NOMO-1 (cell line): Measurements from ENCODE around the gene ARL6IP5.
A peak's percentile ranks its signal among the peaks of the same experiment; 100 is the strongest.

Source experiments
- DNase-seq, 2 experiments: peaks; one replicate each; lab custom pipeline; 2025; ENCODE audit not compliant: unreplicated experiment in 2 of 2; lab: John Stamatoyannopoulos, UW

Gene ARL6IP5

DNA sequence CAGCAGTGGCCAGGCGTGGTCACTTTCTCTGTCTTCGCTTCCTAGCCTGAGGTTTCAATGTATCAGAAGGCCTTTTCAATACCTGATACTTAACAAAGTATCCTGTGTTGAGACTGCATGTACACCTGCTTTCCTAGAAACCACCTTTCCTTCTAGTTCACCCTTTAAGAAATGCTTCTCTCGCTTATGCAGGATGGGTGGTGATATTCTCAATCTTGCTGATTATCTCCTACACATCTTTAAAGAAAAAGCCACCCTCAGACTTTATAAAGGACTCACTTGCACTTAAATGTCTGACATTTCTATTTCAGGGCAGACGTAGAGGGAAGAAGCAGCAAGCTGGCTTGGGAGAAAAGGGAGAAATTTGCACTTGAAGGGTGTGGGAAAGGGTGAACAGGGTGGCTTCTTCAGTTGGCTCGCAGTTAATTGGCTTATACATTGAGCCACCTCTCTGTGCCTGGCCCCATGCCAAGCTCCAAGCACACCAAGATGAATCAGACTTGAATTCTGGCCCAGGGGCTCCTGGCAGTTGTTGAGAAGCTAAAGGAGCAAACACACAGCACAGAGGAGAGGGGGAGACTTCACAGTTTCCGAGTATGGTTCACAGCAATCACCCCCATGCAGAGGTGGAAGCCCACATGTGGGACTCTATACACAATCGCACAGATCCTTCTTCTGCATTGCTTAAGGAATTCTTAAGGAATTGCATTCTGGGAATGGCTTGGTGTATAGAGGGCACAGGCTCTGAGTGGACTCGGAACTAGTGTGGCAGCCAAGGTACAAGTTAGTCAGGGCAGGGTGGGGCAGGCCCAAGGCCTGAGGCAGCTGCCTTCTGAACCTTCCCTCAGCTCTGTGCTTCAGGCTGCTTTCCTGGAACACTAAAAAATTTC, 1.3 kb downstream of the ARL6IP5 start:
- DNase-seq, result peak; percentile 18 to 49

DNA sequence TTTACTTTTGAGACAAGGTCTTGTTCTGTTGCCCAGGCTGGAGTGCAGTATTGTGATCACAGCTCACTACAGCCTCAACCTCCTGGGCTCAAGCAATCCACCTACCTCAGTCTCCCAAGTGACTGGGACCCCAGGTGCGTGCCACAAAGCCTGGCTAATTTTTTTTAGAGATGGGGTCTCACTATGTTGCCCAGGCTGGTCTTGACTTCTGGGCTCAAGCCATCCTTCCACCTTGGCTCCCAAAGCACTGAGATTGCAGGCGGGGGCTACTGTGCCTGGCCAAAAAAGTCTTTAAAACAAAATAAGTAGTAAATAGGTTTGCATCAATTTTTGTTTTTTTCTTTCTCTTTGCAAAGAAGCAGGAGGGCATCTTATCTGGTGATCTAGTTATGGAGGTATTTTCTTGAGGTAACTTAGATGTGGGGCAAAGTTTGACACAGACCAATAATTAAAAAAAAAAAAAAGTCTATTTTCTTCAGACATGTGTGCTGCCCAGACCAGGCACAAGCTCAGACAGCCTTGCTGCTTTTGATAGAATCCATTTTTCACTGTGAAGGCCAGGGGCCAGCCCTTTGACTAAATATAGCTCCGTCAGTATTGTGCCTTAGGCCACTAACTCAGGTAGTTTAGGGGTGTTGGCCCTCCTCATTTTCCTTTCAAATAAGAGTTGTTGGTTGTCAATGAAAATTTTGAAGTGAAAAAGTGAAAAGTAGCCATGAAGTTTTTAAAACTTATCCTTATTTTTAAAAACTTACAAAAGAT, 2.5 kb downstream of the ARL6IP5 start:
- no peak for DNase-seq

DNA sequence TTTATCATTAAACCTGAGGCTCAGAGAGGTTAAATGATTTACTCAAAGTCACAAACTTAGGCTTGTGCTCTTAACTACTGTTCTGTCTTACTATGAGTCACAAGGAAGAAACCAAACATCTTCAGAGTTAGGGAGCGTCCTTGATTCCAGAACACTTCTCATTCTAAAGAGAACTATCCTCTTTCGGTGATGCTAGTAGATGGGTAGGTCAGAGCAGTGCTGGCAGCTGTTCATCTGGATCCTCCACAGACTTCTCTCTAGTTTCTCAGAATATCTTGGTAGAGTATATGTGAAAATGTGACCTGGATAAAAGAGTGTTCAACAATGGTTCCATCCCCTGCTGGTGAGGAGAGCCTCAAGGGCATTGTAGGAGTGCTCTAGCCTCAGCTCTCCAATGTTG, 3.3 kb downstream of the ARL6IP5 start:
- DNase-seq, result no peak

DNA sequence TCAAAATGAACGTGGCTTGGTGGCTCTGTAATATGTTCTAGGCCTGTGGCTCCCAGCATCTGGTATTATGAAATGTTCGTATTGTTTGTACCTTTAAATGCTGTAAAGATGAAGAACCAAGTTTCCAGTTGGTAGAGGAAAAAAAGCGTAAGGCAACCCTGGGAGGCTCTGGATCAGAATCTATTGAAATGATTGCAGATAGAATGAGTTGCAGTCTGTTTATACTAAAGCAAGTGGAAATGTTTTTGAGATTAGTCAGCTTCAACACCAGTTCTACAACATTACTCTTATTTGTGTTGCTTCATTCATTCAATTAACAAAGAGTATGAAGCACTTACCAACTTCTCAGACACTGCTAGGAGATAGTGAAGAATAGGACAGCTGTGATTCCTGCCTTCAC, 5.3 kb downstream of the ARL6IP5 start:
- DNase-seq, result no peak

DNA sequence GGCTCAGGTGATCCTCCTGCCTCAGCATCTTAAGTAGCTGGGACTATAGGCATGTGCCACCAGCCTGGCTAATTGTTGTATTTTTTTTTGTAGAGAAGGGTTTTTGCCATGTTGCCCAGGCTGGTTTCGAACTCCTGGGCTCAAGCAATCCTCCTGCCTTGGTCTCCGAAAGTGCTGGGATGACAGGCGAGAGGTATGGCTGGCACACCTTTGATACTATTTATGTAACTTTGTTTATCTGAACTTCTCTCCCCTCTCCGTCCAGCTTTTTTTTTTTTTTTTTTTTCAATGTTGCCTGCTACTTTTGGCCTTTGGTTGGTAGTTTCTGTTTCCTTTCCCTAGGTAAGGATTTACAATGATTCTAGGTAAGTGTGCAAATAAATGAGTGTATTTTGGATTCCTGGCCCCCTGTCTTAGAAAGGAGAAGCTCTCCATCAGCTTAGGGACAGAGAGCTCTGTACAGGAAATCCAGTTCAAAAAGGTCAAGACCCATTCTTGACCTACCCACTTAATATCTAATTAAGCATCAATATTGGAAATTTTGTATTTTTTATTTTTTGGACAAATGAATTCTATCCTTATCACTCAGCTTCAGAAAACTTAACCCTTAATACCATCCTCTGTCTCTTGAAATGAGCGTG, 6.8 kb downstream of the ARL6IP5 start:
- no peak for DNase-seq

DNA sequence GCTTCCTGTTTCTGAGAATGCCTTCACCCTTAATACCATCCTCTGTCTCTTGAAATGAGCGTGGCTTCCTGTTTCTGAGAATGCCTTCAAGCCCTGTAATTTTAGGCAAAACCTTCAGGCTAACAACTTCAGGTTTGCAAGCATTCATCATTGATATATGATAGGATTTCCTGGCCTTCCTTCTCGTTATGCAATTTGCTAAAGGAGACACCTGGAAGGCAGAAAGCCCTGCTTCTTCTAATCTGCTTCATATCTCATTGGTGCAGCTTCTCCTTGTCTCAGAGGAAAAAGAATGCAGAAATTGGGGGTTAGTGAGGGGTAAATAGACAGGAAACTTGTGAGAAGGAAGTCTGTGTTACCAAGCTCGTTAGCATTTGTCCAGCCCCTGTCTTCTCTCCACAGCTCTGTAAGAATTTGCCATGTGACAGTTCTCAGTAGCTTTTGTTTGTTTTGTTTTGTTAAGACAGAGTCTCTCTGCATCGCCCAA, 7.3 kb downstream of the ARL6IP5 start:
- DNase-seq, result peak; percentile 57 to 86

DNA sequence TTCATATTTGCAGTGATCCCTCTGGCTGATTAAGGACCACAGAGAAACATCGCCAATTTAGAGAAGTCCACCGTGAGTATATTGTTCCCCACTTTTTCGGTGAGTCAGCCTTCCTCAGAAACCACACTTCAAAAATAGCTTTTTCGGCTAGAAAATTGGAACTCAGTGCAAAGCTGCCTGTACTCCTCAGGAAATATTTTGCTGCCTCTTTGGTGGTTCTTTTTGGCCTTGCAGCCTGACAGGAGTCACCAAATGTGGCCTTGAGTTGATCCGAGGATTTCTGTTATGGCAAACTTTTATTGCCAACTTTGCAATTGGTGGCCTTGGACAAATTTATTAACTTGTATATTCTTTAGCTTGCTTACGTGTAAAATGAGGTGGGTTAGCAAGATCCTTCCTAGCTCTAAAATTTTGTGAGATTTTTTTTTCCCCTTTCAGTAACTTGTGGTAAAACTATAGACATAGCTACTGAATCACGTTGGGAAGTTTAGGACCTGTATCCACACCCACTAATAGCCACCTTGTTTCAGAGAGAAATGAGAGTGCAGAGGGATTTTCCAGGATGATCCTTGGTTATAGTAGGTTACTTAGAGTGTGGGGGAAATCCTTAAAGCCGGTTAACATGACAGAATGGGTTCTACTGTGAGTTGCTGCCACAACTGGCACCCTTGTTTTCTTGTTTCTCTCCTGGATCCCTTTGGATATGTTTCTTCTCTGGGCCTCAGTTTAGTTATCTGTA, 9.9 kb downstream of the ARL6IP5 start:
- peak; percentile 78 to 89 for DNase-seq

DNA sequence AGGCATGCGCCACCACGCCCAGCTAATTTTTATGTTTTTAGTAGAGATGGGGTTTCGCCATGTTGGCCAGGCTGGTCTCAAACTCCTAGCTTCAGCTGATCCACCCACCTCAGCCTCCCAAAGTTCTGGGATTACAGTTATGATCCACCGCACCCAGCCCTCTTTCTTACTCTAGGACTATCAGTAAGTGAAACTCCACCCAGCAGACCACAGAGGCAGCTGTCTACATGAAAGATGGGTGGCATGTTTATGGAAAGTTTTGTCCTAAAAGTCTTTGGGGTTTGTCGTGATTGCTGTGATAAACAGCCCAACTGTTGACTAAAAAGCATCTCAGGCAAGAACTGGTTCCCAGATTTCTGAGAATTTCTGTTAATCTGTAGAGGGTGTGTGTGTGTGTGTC, 10.9 kb downstream of the ARL6IP5 start:
- no peak for DNase-seq

DNA sequence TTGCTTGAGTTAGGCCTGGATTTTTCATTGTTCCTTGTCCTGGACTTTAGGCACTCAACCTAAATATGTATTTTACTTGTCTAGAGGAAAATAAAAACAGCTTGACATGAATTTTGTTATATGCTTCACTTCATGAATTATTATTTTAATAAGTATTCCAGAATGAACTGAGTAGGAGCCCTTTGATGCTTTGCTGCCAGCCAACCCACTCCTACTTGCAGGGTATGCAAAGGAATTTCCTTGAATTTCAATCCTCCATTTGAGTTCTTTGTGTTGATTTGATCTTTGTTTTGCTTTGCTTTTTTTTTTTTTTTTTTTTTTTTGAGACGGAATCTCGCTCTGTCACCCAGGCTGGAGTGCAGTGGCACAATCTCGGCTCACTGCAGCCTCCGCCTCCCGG, 11.6 kb downstream of the ARL6IP5 start:
- no peak for DNase-seq

DNA sequence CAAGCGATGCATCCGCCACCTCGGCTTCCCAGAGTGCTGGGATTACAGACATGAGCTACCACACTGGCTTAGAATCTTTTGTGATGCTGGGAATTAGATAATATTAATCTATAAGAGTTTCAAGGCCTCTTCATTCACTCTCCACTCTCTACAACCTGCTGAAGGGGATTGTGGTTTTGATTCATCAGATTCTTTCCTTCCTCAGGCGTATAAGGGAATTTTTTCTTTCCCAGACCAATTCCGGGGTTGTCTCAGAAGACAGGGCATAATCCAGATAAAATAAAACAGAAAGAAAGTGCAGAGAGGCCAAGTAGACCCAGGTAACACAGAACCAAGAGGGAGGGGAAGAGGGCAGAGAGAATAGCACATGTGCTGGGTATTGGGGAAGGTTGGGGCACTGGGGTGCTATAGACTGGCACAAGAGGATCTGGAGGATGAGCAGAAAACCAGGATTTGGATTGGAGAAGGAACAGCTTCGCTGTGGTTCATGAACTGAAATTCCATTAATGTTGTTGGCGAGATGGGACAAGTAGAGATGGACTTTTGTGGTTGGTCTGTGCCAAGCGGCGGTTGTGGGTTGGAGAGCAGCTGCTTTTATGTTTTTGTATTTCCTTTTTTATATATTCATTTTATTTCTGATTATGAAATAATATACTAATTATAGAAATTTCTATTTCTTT, 12.8 kb downstream of the ARL6IP5 start:
- no peak for DNase-seq

DNA sequence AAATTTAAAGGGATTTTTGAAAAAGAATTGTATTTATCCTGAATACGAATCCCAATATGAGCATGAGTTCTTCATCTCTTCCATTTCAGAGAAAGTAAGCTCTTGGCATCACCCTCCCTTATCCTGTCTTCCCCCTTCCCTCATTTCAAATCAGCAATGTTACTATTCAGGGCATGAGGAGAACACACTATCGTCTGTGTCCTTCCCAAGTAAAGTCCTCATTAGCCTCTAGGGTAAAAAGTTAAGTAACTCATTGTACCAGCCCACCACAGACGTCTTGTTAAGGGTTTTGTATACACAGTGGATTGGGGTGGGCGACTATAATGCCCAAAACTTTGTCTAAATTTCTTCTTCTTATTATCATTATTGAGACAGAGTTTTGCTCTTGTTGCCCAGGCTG, 14.8 kb downstream of the ARL6IP5 start:
- no peak for DNase-seq

DNA sequence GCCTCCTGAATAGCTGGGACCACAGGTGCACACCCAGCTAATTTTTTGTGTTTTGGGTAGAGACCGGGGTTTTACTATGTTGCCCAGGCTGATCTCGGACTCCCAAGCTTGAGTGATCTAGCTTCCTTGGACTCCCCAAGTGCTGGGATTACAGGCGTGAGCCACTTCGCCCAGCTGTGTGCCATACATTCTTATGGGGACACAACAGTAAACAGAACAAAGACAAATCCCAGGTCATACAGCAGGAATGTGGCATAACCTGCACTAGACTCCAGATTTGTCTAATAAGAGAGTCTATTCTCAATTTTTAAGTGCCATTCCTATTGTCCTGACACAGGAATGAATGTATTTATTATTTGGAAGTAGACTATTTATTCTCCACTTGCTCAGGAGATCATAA, 17.6 kb downstream of the ARL6IP5 start:
- no peak for DNase-seq

DNA sequence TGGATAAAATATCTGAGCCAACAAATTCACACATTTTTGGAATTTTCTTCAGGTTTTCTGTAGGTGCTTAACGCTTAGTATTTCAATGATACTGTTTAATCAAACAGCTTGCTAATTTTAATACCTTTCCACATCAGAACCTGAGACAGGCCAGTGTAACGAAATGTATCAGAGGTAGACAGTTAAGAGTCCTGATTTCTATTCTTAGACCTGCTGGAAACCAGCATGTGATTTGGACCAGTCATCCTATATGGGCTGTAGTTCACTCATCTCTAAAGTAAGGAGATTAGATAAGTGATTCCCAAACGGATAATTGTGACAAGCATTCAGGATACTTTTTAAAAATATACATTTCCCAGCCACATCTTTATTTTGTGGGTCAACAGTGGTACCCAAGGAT, 18.4 kb downstream of the ARL6IP5 start:
- DNase-seq, result no peak

DNA sequence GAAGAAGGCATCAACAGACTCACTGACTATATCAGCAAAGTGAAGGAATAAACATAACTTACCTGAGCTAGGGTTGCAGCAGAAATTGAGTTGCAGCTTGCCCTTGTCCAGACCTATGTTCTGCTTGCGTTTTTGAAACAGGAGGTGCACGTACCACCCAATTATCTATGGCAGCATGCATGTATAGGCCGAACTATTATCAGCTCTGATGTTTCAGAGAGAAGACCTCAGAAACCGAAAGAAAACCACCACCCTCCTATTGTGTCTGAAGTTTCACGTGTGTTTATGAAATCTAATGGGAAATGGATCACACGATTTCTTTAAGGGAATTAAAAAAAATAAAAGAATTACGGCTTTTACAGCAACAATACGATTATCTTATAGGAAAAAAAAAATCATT, 19.8 kb downstream of the ARL6IP5 start:
- no peak for DNase-seq

DNA sequence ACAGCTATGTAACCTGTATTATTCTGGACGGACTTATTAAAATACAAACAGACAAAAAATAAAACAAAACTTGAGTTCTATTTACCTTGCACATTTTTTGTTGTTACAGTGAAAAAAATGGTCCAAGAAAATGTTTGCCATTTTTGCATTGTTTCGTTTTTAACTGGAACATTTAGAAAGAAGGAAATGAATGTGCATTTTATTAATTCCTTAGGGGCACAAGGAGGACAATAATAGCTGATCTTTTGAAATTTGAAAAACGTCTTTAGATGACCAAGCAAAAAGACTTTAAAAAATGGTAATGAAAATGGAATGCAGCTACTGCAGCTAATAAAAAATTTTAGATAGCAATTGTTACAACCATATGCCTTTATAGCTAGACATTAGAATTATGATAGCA, 20.6 kb downstream of the ARL6IP5 start:
- no peak for DNase-seq

DNA sequence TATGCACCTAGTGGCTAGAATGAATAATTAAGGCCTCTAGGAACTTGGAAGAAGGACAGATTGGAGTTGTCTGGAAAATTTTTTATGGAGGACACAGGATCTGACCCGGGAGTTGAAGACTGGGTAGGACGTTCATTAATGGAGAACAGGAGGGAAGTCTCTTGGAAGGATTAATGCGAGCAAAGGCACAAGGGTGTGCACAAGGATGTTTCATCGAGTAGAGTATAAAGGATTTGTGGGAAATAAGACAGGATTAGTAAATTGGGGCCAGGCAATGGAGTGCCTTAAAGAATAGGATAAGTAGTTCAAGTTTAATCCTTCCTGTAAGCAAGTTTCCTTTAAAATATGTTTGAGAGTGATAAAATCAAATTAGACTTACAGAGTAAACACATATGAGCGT, 23.1 kb downstream of the ARL6IP5 start:
- DNase-seq, result no peak

DNA sequence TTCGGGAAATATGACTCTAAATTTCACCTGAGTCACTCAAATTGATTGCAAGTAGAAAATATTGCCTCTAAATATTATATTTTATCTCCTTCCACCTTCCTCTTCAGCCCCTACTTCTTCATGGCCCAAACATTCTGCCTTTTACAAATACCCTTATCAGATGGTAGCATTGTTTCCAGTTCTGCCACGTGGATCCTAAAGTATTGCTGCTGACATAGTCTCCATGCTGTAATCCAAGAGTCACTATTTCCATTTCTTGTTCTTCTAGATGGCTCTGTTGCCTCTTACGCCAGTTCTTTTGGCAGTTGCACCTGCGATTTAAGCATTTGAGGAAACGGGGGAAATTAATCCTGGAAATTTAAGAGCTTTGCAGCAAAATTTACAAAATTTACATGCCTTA, 24.1 kb downstream of the ARL6IP5 start:
- no peak for DNase-seq

DNA sequence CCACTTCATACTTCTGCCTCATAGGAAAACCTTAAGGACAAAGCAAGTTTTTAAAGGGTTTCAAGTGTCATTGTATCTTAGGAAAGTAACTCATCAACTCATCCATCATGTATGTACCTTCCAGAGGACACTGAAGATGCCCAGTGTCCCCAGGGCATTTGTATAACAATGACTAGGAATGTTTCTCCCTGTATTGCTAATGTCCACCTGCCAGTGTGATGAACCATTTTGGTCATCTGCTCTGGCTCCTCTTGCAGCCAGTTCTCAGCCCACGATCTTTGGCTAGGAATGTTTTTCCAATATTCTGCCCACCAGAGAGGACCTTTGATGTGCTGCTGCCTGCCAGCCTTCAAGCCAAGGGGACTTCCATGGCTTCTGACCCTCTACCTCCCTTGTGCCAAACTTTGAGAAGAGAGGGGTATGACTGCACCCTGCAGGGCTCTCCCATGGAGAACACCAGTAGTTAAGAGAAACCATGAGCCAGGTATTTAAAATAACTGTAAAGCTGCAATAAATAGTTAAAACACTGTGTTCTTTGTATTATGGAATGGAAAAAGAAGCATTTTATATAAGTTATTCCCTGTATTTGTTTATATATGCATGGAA, 26.3 kb downstream of the ARL6IP5 start:
- DNase-seq, result no peak

DNA sequence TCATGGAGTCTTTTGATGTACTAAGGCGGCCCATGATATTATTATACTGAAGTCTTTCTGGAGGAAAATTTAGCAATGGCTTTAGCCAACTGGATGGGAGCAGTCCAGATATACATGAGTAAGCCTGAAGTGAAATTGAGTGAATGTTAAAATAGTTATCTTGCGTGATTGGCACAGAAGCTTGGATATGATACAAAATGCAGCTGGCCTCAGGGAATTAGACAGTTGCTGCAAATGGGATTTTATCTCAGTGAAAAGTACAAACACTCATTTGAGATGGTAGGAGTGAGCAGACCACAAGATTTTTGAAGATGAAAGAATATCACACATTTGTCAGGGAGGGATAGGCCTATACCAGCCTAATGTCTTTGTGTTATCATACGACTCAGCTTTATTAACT, 28.8 kb downstream of the ARL6IP5 start:
- no peak for DNase-seq

DNA sequence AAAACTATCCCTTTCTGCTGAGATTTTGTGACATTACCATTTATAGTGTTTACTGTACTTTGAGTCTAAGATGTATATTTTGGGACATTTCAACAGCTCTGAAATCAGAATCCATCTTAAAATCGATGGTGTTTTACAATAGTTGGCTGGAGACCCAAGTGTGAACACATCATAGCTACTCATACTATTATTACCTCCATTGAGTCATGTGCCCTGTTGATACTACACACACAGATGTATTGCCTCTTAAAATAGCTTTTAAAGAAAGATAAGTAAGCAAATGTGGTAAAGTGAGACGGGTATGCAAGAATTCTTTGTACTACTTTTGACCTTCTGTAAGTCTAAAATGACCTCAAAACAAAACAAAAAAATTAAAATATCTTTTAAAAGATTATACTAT, 31.0 kb downstream of the ARL6IP5 start:
- no peak for DNase-seq
